Right hindlimb (tissue), 1 donor: Measurements from ENCODE around the gene HNRNPA1L2.
"Not testable (repeated sequence)": the region's sequence is repeated elsewhere in the genome, so short reads cannot be mapped to it uniquely, and the experiment has no call there.

Source experiments
- DNase-seq: peaks from one replicate; pipeline ENCODE4 v3.0.0-alpha.2; 2018

HNRNPA1L2 gene

DNA sequence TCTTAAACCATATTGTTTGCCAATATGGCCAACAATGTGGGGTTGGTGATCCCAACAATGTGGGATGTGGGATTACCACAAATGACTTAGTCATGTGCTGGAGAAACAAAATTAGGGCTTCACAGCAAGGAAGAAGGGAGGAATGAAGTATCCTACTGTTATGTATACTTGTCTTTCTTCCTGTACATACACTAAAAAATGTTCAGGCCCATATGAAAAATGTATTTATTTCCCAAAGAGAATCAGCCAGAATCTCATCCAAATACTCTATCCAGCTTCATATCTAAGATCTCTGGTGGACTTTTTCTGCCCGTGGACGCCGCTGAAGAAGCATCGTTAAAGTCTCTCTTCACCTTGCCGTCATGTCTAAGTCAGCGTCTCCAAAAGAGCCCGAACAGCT lies at the start of gene HNRNPA1L2:
HNRNPA1L2 (plus strand) TSS at position 301 of the 400 bp plus-strand sequence; CDS start at position 363, 62 bp downstream.
- DNase-seq = no peak

DNA sequence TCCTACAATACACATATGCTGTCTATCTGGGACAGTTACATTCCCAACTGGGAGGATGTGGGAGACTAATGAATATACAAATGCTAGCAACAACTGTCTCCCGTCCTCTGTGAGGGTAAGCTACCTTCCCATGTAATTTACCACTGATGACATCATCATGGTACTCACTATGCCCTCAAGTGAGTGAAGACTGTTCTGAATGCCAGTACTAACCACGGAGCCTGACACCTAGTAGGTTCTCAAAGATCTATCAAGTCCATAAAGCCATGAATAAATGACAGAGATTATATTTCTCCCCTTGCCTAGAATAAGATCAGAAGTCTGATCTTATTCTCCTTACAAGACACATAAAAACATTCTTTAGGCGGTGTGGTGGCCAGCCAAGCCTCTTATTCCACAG lies 49.1 kb upstream of the HNRNPA1L2 start:
- not testable (repeated sequence) for DNase-seq

DNA sequence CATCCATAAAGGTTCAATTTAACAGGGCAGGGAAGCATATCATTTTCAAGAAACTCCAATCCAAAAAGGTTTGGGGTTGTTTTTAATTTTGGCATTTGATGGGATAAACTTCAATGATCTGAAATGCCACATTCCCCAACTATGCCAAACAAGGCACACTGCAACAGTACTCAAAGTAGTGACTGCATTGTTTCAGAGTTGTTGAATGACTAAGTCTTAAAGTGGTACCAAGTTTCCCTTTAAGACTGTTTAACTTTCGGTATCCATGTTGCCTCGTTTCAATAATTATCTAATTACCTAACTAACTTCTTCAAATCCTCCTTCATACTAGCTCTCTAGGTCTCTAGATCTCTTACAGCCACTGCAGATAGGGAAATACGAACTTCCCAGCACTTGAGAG lies 48.4 kb upstream of the HNRNPA1L2 start:
- DNase-seq = not testable (repeated sequence)

DNA sequence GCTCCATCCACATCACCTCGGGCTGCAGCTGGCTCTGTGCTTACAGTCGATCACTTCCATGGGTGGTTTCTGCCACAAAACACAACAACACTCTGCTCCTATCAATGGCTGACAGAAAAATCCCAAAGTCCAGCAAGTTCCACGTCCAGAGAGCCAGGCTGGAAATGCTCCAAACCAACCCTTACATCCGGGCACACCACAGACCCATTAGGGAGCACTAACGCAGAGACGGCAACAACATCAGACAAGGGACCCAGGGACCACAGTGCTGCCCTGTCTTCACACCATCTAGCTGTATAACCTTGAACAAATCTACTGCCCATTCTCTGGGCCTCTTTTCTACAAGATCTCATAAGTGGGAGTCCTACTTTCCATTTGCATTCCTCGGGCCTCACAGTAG lies 47.9 kb upstream of the HNRNPA1L2 start:
- not testable (repeated sequence) for DNase-seq

DNA sequence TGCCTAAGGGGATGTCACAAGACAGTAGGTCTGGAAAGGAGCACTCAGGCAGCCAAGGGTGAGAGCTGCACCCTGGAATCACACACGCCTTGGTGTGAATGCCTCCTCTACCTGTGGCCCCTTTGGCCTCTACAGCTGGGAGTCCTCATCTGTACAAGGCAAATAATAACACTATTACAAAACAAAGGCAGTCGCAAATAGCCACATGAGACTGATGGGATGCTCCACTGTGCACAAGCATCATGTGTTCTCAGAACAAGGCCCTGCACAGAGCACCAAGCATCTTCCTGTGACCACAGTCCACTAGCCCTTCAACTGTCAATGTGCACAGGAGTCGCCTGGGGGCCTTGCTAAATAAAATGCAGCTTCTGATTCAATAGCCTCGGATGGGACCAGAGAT lies 44.6 kb upstream of the HNRNPA1L2 start:
- DNase-seq = no peak

DNA sequence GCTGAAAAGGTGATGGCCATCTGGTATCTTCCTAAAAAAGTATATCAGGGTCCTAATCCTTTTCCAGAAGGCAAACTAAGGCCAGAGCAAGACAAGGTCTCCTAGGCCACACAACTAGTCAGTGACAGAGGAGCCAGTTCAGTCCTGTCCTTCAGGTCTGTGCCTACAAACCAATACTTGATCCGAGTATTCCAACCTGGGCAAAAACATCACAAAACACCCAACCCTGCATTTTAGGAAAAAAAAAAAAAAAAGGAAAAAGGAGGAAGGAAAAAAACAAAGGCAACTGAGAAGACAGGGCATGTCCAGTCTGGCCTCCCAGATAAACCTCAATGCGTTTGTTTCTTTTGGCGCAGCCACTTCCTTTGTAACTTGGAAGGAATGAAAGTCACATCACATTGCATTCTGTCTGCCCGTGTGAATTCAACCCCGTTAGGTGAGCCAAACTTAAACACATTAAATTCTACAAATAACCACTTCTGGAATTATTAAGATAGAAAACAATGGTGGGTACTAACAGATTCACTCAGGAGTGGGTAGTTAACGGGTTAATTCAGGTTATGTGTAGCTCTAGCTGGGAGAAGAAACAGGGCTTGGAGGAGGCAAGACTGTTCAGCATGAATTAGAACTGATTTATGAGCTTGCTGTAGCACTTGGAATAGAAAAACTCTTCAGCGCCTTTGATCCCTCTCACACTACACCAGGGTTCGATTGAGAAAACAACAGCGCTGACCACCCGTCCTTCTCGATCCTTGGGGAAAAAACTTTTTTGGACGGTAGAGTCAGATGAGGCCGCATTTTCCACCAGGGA lies 43.0 kb upstream of the HNRNPA1L2 start:
- DNase-seq = no peak

DNA sequence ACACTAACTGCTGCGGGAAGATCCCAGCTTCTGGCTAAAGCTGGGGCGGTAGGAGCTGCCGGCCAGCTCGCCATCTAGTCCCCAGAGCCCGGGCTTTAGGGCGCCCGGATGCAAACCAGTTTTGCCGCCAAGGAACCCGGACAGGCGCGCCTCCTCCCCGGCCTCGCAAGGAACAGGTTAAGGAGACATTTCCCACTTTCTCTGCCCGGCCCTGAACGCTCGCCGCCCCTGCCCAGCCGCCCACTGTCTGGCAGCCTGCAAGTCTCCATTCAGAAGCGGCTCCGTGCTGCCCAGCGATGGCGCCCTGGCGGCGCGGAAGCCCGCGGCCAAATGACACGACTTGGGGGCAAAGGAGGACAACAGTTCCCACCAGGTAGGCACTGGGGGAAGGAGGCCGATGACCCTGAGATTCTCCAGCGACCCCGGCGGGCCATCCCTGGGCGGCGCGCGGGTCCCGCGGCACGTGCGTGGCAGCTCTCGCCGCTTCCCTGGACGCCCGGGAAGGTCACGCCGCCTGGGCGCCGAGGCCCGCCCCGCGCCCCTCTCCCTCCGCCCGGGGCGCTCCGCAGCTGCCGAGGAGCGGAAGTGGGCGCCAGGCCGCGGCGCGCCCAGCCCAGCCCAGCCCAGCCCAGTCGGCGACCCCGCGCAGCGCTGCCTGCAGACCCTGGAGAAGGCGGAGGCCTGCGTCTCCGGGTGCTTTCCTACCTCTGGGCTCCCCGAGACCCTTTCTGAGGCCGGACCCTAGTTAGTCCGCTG lies 42.2 kb upstream of the HNRNPA1L2 start:
- DNase-seq = peak; percentile 47

DNA sequence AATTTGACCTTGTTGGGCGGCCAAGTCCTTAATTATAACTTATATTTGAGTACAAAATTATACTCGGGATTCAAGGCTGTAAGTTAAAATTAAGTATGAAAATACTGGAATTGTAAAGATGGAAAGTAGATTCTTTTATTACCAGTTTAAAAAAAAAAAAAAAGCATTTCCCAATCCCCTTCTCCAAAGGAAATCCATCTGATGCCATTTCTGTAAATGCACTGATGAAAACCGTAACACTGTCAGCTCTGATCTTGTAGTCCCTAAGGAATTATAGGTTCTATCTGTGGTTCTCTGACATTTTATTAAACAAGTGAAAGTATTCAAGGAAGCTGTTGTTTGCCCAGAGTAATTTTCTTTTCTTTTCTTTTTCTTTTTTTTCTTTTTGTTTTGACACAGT lies 41.6 kb upstream of the HNRNPA1L2 start:
- no peak for DNase-seq

DNA sequence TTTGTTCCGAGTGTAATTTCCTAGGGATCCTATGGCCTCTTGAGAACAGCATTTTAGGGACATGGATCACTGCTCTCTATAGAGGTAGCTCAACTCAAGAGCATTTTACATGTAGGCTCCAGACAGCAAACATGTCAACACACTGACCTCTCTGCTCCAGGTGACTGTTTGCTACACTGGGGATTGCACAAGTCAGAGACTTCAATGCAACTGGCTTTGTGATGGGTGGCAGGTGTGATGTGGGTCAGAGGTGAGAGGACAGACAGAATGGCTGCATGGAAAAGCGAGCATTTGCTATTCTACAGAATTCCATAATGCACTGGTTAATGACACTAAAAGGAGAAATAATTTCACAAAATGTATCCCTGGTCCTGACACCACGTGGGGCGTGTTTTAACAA lies 38.9 kb upstream of the HNRNPA1L2 start:
- DNase-seq = not testable (repeated sequence)

DNA sequence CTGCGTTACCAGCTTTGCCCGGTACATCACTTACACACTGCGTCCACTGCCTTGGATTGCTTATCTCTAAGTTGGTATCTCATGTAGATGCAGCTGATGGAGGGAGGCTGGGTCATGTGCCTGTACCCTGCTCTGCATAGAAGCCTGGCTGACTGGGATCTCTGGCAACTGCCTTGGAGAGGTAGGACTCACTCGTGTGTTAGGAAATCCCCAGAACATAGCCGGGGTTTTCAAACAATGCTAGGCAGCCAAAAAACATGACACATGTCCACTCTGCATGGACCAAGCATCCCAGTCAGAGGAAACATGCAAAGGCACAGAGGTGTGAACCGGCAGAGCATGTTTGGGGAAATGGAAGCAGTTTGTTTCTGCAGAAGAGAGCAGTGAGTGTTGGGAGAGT lies 36.1 kb upstream of the HNRNPA1L2 start:
- not testable (repeated sequence) for DNase-seq

DNA sequence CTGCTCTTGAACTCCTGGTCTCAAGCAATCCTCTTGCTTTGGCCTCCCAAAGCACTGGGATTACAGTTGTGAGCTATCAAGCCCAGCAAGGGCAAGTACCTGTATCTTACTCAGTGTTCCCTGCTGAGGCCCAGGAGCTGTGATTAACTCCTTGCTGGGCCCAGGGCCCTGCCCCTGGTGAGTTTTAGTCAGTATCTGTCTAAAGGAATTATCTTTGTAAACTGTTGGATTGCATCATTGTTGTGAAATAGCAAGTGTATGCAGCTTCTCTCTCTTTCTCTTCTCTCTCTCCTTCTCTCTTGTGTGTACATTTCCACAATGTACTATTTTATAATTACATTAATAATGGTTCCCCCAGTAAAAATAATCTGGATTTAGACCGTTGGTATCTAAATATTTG lies 35.4 kb upstream of the HNRNPA1L2 start:
- not testable (repeated sequence) for DNase-seq

DNA sequence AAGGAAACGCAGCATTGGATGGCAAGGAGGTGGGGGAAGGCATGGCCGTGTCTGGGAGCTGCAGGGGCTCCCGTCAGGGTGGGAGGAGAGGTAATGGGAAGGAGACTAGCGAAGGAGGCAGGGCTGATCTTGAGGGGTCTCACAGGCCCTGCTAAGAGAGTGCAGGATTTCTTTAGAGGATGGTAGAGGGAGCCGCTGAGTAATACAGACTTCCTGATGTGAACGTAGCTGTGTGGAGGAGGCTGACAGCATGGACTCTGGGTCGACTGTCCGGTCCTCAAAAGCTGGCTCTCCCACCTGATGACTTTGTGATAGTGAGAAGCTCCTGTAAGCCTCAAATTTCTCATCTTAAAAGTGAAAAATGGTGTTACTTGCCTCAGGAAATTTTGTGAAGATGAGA lies 34.0 kb upstream of the HNRNPA1L2 start:
- not testable (repeated sequence) for DNase-seq

DNA sequence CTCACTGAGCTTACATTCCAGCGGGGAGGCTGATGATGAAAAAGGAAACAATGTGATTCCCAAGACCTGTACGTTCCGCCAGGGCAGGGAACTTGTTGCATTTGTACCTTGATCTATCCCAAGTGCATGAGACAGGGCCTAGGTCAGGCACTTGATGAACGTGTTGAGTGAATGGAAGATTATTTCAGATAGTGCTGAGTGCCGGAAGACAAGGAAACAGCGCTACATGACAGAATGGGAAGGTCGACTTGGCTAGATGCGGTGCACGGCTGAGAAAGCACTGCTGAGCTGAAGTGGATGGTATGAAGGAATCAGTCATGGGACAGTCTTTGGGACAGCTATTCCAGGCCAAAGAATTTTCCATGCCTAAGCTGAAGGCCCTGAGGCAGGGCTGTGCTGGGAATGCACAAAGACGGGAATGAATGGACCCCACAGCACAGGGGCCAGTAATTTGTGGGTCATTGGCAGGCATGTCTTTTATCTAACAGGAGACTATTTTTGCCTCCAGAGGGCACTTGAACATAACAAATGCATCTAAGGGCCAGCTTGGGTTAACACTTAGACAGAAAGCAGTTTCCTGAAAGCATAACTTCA lies 33.1 kb upstream of the HNRNPA1L2 start:
- DNase-seq = not testable (repeated sequence)

DNA sequence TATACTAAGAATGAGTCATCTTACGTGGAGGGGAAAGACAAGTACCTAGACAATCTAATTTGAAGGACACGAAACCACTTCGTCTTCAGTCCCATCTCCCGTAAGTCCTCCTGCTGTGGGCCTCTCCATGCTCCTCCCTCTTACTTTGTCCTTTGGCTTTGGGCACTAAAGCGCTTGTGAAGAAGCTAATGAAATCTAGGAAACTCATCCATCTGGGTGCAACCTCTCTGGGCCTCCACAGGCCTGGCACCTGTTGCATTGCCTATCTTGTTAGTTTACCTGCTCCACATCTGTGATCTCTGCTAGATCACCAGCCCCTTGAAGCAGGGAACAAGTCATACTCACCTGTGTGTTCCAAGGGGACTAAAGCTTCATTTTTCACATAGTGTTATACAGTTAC lies 32.1 kb upstream of the HNRNPA1L2 start:
- not testable (repeated sequence) for DNase-seq

DNA sequence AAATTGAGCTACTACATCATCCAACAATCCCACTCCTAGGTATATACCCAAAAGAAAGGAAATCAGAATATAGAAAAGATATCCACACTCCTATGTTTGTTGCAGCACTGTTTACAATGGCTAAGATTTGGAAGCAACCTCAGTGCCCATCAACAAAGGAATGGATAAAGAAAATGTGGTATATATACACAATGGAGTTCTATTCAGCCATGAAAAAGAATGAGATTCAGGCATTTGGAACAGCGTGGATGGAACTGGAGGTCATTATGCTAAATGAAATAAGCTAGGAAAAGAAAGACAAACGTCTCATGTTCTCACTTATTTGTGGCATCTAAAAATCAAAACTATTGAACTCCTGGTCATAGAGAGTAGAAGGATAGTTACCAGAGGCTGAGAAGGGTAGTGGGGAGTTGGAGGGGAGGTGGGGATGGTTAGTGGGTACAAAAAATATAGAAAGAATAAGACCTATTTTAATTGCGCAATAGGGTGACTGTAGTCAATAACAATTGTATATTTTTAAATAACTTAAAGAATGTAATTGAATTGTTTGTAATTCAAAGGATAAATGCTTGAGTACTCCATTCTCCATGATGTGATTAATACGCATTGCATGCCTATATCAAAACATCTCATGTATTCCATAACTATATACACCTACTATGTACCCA lies 27.0 kb upstream of the HNRNPA1L2 start:
- DNase-seq = no peak

DNA sequence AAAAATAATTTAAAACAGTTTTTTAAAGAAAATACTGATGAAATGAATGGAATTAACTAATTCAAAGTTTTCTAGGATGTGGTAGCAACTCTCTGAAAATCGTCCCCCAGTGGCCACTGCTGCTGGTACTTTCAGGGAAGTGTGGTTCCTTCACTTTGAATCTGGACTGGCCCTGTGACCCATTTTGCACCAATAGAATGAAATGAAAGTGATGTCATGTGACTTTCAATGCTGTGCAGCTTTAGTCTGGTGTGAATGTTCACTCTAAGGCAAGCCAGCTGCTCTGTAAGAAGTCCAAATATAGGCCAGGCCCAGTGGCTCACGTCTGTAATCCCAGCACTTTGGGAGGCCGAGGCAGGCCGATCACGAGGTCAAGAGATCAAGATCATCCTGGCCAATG lies 26.4 kb upstream of the HNRNPA1L2 start:
- DNase-seq = no peak

DNA sequence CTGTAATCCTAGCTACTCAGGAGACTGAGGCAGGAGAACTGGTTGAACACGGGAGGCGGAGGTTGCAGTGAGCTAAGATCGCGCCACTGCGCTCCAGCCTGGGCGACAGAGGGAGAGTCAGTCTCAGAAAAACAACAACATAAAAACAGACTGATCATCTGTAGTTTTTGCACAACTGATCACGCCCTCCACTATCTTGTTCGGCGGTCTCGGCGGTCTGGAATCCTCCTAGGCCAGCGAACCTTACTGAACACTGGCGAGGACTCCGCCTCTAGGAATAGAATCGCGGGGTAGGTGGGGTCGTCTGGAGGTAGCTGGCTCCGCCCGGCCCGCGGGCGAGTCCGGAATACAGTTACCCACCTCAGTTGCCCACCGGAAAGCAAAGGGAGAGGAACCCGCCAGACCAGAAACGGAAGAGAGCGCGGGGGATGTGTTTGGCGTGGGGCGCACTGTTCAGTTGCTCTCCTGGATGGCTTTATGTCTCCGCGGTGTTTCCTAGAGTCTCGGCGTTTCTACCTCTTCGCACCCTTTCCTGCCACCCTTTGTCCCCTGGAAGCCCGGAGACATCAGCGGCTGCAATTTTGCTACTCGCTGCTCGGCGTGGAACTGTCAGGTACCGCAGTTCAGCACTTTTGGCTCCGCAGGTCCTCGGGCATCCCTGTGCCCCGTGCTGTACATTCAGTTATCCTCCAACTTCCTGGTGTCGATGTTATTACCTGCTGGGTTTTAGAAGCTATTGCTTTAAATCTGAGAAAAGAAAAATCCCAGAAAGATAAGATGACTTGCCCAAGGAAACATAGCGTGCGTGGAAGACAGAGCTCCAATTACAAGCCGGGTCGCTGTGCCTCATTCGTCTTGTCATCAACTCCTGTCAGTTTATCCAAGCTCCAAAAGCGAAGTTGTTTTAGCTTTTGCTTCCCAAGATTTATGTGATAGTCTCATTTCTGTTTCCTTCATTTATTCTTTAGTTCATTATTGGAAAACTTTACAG lies 24.9 kb upstream of the HNRNPA1L2 start:
- DNase-seq = peak; percentile 91

DNA sequence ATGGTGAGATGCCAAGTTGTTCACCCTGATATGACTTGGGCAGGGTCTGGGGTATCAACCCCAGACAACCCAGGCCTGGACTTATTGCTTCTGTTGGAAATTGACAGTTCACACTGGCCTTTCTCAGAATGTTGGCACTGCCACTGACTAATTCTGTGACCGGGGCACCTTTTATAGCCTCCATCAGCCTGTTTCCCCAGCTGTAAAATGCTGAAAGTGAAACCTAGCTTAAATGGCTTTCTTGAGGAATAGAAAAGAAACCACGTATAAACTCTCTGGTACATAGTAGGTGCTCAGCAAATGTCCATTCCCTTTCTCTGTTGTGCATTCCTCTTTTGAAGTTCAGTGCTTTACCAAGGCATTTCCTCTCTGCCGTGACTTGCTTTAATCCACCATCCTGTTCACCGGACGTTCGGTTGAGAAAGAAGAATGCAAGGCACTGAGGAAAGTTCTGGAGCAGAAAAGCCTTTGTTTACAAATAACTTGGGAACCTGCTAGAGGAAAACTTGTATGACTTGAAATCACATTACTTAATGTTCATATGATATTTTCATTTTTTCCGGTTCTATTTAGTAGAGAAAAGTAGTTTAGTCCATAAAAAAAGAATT lies 11.0 kb upstream of the HNRNPA1L2 start:
- DNase-seq = not testable (repeated sequence)

DNA sequence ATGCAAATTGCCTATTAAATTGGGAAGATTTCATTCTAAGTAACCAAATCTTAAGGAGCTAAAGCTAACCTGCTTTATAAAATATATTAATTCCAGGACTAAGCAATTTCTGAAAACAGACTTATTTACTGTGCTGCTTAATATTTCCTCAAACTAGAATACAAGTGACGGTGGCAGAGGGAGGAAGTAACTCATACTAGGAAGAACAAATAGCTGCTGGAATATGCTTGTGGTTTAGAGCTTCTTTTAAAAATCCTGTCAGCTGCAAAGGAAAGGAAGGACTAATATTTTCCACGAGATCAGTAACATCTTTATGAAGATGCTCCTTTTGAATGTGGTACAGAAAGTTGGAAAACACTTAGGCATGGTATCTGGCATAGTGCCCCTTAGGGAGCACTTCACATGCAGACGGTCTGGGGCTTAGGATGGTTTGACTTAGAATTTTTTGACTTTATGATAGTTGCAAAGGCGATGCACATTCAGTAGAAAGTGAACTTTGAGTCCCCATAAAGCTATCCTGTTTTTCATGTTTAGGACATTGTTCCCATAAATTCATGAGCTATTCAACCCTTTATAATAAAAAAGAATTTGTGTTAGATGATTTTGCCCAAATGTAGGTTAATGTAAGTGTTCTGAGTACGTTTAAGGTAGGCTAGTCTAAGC lies 3.4 kb upstream of the HNRNPA1L2 start:
- no peak for DNase-seq

DNA sequence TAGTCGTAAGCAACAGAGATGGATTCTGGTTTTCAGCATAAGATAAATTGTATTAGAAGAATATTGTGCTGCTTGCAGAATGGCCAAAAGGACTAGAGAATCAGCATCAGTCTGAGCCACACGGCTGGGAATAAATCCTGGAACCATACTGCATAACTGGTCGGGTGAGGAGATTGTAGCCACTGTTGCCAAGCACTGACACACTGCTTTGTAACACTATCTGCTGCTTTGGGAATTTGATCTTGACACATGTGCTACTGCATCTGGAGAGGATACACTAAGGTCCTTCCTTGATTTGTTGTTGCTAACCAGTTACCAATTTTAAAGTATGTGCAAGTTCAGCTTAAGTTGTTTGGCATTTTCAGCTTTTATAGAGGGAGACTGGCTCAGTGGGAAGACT lies 1.9 kb downstream of the HNRNPA1L2 start:
- DNase-seq = no peak

DNA sequence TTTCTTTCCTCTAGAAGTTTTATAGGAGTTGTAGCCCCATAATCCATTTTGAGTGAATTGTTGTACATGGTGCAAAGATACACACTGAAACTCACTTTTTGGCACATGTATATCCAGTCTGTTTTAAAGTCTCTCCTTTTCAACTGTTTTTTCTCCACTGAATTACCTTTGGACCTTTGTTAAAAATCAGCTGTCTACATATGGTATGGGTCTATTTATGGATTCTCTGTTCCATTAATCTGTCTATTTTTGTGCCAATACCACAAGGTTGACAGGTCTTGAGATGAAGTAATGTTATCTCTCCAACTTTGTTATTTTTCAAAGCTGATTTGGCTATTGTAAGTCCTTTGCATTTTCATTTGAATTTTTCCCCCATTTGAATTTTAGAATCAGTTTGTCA lies 4.7 kb downstream of the HNRNPA1L2 start:
- no peak for DNase-seq
